ENCODE measurements around the gene ZNF101. TPM values are rescaled to one million over a fixed set of nuclear protein-coding genes. Genes with fewer than 3 reads are reported as not detected.

The ZNF101 gene
- total and polyA plus RNA-seq, 8 donors = 2.2 to 9.1 (median 4.5) TPM

DNA sequence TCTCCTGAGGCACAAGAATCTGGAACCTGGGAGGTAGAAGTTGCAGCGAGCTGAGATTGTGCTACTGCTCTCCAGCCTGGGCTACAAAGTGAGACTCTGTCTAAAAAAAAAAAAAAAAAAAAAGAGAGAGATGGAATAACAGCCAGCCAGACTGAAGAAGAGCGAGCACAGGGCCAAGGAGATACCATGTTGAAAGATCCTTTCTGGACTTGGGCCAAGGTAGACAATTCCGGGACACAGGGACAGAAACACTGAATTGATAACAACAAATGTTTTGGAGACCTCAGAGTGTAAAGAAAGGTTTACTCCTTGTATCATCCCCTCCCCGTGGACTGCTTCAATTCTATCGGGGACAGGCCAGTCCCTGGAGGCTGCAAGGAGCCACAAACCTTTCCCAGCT lies 45.3 kb upstream of the ZNF101 start:
- TF ChIP-seq POLR2A (IDR thresholded peaks at IDR 0.05) = no peak
- TF ChIP-seq POLR2AphosphoS5 (IDR thresholded peaks at IDR 0.05) = no peak
- TF ChIP-seq, protein P1, sequence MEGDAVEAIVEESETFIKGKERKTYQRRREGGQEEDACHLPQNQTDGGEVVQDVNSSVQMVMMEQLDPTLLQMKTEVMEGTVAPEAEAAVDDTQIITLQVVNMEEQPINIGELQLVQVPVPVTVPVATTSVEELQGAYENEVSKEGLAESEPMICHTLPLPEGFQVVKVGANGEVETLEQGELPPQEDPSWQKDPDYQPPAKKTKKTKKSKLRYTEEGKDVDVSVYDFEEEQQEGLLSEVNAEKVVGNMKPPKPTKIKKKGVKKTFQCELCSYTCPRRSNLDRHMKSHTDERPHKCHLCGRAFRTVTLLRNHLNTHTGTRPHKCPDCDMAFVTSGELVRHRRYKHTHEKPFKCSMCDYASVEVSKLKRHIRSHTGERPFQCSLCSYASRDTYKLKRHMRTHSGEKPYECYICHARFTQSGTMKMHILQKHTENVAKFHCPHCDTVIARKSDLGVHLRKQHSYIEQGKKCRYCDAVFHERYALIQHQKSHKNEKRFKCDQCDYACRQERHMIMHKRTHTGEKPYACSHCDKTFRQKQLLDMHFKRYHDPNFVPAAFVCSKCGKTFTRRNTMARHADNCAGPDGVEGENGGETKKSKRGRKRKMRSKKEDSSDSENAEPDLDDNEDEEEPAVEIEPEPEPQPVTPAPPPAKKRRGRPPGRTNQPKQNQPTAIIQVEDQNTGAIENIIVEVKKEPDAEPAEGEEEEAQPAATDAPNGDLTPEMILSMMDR (IDR thresholded peaks at IDR 0.05) = no peak
- TF ChIP-seq EP300 (IDR thresholded peaks at IDR 0.05) = no peak
- Histone ChIP-seq H3K27ac (no peak overlapping the region), H3K9me3 (no peaks in the 10 kb centered on the region), H3K27me3 (peaks cover 0 to 19% (median 0%) of the 10 kb centered on the region in 3 donors), H3K4me3 (no peak overlapping the region), H3K36me3 (peaks cover 0 to 19% (median 12%) of the 10 kb centered on the region in 4 donors), H3K4me1 (peaks cover 17 to 40% (median 37%) of the 10 kb centered on the region in 4 donors)
- no peak for DNase-seq
- WGBS, 5 donors = 80 to 93% (median 86%) methylated on average over 5 of the region's 5 CpGs
- intact Hi-C loops (cut with DNase I; ENCODE audit: low total_unique reads) = no loop called here

DNA sequence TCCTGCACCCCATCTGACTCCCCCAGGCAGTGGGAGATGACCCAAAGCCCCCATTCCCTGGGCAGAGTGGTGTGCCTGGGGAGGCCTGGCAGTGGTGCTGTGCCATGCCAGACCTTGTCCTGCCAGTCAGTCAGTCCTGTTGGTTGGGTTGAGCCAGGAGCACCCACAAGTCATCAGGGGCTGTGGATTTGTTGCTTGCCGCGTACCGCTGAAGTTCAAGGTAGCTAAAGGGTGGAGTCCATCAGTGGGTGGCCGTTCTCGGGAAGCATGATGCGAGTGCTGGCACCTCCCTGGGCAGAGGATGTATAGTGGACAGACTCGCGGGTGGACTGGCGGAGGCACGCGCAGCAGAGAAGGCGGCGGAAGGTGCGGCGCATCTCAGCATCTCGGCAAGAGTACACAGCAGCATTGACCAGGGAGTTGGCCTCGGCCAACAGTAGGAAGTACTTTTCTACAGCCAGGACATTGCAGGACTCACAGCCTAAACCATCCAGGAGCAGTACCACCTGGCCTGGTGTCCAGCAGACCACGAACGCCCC lies 44.5 kb upstream of the ZNF101 start:
- TF ChIP-seq POLR2AphosphoS5 (IDR thresholded peaks at IDR 0.05) (no peak), POLR2A (IDR thresholded peaks at IDR 0.05) (no peak), EP300 (IDR thresholded peaks at IDR 0.05) (no peak)
- TF ChIP-seq, protein P1 (IDR thresholded peaks at IDR 0.05) = no peak
- H3K27ac ChIP-seq = no peak overlapping the region
- DNase-seq = no peak
- intact Hi-C loops (cut with DNase I; ENCODE audit: low total_unique reads) = no loop called here
- H3K27me3 ChIP-seq = peaks cover 0 to 24% (median 0%) of the 10 kb centered on the region in 3 donors
- H3K4me3 ChIP-seq = no peak overlapping the region
- WGBS, 5 donors = 91 to 95% (median 93%) methylated on average over 18 to 19 of the region's 19 CpGs
- peaks cover 0 to 19% (median 12%) of the 10 kb centered on the region in 4 donors for H3K36me3 ChIP-seq
- H3K4me1 ChIP-seq = peaks cover 13 to 42% (median 37%) of the 10 kb centered on the region in 4 donors
- H3K9me3 ChIP-seq = no peaks in the 10 kb centered on the region

DNA sequence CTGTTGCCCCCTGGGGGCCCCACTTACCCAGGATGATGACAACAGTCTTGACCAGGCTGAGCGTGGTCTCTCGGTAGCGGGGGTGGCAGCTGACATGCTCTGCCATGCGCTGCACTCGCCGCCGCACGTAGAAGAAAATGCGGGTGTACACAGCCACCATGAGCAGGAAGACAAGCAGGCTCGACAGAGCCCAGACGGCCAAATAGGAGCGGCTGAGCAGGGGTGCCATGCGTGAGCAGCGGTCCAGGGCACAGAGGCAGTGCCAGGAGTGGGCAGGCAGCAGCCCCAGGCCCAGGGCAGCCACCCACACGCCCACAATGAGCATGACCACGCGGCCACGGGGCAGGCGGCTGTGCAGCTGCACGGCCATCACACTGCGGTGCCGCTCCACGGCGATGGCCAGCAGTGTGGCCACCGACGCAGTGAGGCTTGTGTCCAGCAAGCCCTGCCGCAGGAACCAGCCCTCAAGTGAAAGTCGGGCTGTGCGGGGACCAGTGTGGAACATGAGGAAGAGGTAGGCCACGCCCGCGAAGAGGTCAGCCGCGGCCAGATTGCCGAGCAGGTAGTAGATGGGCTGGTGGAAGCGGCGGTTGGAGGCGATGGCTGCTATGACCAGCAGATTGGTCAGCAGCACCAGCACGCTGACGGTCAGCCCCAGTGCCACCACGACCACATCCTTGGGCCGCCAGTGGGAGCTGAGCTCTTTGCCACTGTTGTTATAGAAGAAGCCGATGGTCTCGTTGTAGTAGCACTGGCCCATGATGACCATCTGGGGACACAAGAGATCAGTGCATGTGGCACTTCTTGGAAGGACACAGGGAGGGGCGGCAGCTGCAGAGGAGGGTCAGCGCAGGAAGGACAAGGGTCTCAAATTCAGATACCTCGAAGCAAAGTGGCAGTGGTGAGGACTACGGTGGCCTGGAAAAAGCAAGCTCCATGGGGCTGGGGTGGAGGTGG lies 41.8 kb upstream of the ZNF101 start:
- Histone ChIP-seq H3K4me1 (peaks cover 13 to 34% (median 30%) of the 10 kb centered on the region in 4 donors), H3K27ac (peak overlapping the region; percentile 79 to 95 (median 88)), H3K27me3 (peaks cover 0 to 24% (median 0%) of the 10 kb centered on the region in 3 donors), H3K36me3 (peaks cover 0 to 40% (median 21%) of the 10 kb centered on the region in 4 donors), H3K4me3 (peak overlapping the region; percentile 59 to 71 (median 60)), H3K9me3 (no peaks in the 10 kb centered on the region)
- intact Hi-C loops (cut with DNase I; ENCODE audit: low total_unique reads) = no loop called here
- peak; percentile 27 to 38 for DNase-seq
- TF ChIP-seq POLR2AphosphoS5 (IDR thresholded peaks at IDR 0.05) (no peak), POLR2A (IDR thresholded peaks at IDR 0.05) (no peak), EP300 (IDR thresholded peaks at IDR 0.05) (no peak)
- TF ChIP-seq, protein P1 (IDR thresholded peaks at IDR 0.05) = no peak
- WGBS, 5 donors = 81 to 88% (median 84%) methylated on average over 47 to 48 of the region's 48 CpGs
